Transverse colon (tissue), 4 donors: ENCODE results near the gene ZCCHC13. TPM values are rescaled to one million over a fixed set of nuclear protein-coding genes. Genes with fewer than 3 reads are reported as not detected.

Source experiments
- DNase-seq: peaks from one replicate; pipeline ENCODE4 v3.0.0-alpha.2; 2019
- H3K27ac ChIP-seq, 4 donors: fragments of 200-600 bp; sonication (generic); 2 replicates each; pipeline ENCODE4 v1.5.1; 2016 to 2018; ENCODE audit warnings: inconsistent platforms in 4 of 4
- H3K27me3 ChIP-seq: fragments of 200-600 bp; sonication (generic); 2 replicates; pipeline ENCODE4 v1.5.1; 2017; ENCODE audit warnings: inconsistent platforms
- H3K36me3 ChIP-seq, 4 donors: fragments of 200-600 bp; sonication (generic); 2 replicates each; pipeline ENCODE4 v1.5.1; 2017 to 2019; ENCODE audit warnings: inconsistent platforms in 4 of 4
- H3K4me1 ChIP-seq, 4 donors: fragments of 200-600 bp; sonication (generic); 2 replicates each; pipeline ENCODE4 v1.5.1; 2017 to 2020; ENCODE audit warnings: inconsistent platforms in 4 of 4
- H3K4me3 ChIP-seq, 4 donors: fragments of 200-600 bp; sonication (generic); 1 replicate in 1 of 4; 2 replicates in 3 of 4; pipeline versions ENCODE4 v1.5.1 to v1.6.1; 2017 to 2019; ENCODE audit warnings: inconsistent platforms in 4 of 4
- H3K9me3 ChIP-seq, 2 donors: fragments of 200-600 bp; sonication (generic); 2 replicates each; pipeline ENCODE4 v1.5.1; 2017 to 2019; ENCODE audit warnings: inconsistent platforms in 2 of 2
- CTCF ChIP-seq, 5 experiments: fragments of 200-600 bp in 3 of 5; fragments of 450-650 bp in 2 of 5; sonication (generic) in 3 of 5; IDR thresholded peaks; 1 replicate in 2 of 5; 2 replicates in 3 of 5; pipeline ENCODE4 v1.5.1; 2016 to 2017; ENCODE audit warnings: antibody characterized with exemption in 5 of 5, inconsistent platforms in 3 of 5, mild to moderate bottlenecking in 2 of 5, moderate library complexity in 1 of 5
- EP300 ChIP-seq: sonication (generic); formaldehyde crosslinking; IDR thresholded peaks from one replicate; pipeline ENCODE4 v1.6.1; 2017; ENCODE audit warnings: antibody characterized with exemption, low read depth
- POLR2A ChIP-seq: fragments of 450-650 bp; IDR thresholded peaks from one replicate; pipeline ENCODE4 v1.6.1; 2016; ENCODE audit warnings: antibody characterized with exemption, mild to moderate bottlenecking, moderate library complexity
- POLR2AphosphoS5 ChIP-seq, 3 donors: sonication (generic); formaldehyde crosslinking; IDR thresholded peaks; one replicate each; pipeline ENCODE4 v1.6.1; 2016; ENCODE audit warnings: antibody characterized with exemption in 3 of 3
- WGBS, 2 donors: methylation state at CpG; one replicate each; pipeline ENCODE4 v1.1.5; 2018; ENCODE audit warnings: low coverage in 1 of 2; 5-methylcytosine and 5-hydroxymethylcytosine counted together
- in situ Hi-C, 4 donors: fragments of 200-750 bp; cut with MboI; loops; one replicate each; pipeline versions ENCODE4 v1.15.0 to v1.15.1; 2017; ENCODE audit warnings: low sequenced_read_pairs in 3 of 4, low pct_ligation_motif_present in 1 of 4, low pct_unique_long_range_greater_than_20kb in 1 of 4
- intact Hi-C: fragments of 100-400 bp; cut with DNase I; formaldehyde crosslinking; loops from one replicate; pipeline ENCODE4 v1.15.1; 2023; ENCODE audit warnings: low total_unique reads
- total RNA-seq, 4 donors: library from RNA; depleted of rRNA; stranded (reverse); fragments of >200 nt; gene quantifications; one replicate each; pipeline ENCODE4 v1.1.0, GENCODE V29; 2016

Gene ZCCHC13
- total RNA-seq, 4 donors from 2014 or later: not detected

GRCh38 chrX:74343343-74344279 lies 39.6 kb downstream of the ZCCHC13 start:
- in situ Hi-C loops (loop anchor here (5.0 to 25.0 kb wide), 4 partner anchors 206 to 491 kb away; partner anchors contain the start of gene XIST (in 4 of the 4)), intact Hi-C loops (loop anchor here (10.0 kb wide), 1 partner anchor 489 kb away; the partner anchor contains the start of gene XIST)
- Histone ChIP-seq H3K4me3 (no peak overlapping the region), H3K27ac (peak overlapping the region in 1 of 4 donors; percentile 16), H3K36me3 (no peaks in the 10 kb centered on the region), H3K4me1 (peaks cover 0 to 4% (median 2%) of the 10 kb centered on the region in 4 donors), H3K27me3 (no peaks in the 10 kb centered on the region), H3K9me3 (no peaks in the 10 kb centered on the region)
- 29% methylated on average over 3 of the region's 3 CpGs; no CpG with 5 or more reads in 1 of the 2 donors for WGBS, 2 donors
- TF ChIP-seq POLR2A: no peak
- TF ChIP-seq EP300: no peak
- peak in 2 of 3 donors; percentile 17 to 28 for TF ChIP-seq POLR2AphosphoS5 (IDR thresholded peaks at IDR 0.05)
- peak; percentile 47 to 70 (median 51) for TF ChIP-seq CTCF (IDR thresholded peaks at IDR 0.05)
- DNase-seq: peak; percentile 63

DNA sequence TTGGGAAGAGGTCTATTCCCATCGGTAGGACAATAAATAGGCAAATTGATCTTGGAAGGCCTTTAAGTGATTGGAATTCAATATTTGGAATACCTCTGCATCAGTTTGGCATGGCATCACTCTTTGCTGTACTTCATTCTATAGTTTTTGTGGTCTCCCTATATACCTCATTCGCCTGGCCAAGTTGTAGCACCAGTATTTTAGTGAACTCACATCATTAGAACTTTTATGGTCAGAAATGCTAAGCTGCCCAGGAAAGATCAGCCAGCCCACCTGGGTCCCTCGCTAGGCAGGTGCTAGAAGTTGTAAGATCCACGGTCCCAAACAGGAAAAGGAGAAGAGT lies 40.3 kb downstream of the ZCCHC13 start:
- H3K27ac ChIP-seq: no peak overlapping the region
- WGBS, 2 donors: 72 to 90% methylated on average over 4 of the region's 4 CpGs
- TF ChIP-seq POLR2A (no peak), CTCF (IDR thresholded peaks at IDR 0.05) (no peak)
- no peak overlapping the region for H3K4me3 ChIP-seq
- in situ Hi-C loops (loop anchor here (5.0 to 25.0 kb wide), 4 partner anchors 207 to 492 kb away; partner anchors contain the start of gene XIST (in 4 of the 4)), intact Hi-C loops (loop anchor here (10.0 kb wide), 1 partner anchor 489 kb away; the partner anchor contains the start of gene XIST)
- no peaks in the 10 kb centered on the region for H3K36me3 ChIP-seq
- peaks cover 0 to 4% (median 2%) of the 10 kb centered on the region in 4 donors for H3K4me1 ChIP-seq
- H3K9me3 ChIP-seq: no peaks in the 10 kb centered on the region
- H3K27me3 ChIP-seq: no peaks in the 10 kb centered on the region
- no peak for DNase-seq

GRCh38 chrX:74346088-74346487 lies 42.1 kb downstream of the ZCCHC13 start:
- Histone ChIP-seq H3K4me1 (peaks cover 0 to 4% (median 2%) of the 10 kb centered on the region in 4 donors), H3K9me3 (no peaks in the 10 kb centered on the region), H3K27me3 (no peaks in the 10 kb centered on the region), H3K27ac (no peak overlapping the region), H3K4me3 (no peak overlapping the region), H3K36me3 (no peaks in the 10 kb centered on the region)
- TF ChIP-seq EP300 (no peak), POLR2A (no peak), CTCF (IDR thresholded peaks at IDR 0.05) (no peak), POLR2AphosphoS5 (IDR thresholded peaks at IDR 0.05) (no peak)
- in situ Hi-C loops (loop anchor here (10.0 to 25.0 kb wide), 3 partner anchors 209 to 491 kb away; partner anchors contain the start of gene XIST (in 3 of the 4)), intact Hi-C loops (loop anchor here (10.0 kb wide), 1 partner anchor 491 kb away; the partner anchor contains the start of gene XIST)
- DNase-seq: no peak
- 57% methylated on average over 2 of the region's 2 CpGs; no CpG with 5 or more reads in 1 of the 2 donors for WGBS, 2 donors

DNA sequence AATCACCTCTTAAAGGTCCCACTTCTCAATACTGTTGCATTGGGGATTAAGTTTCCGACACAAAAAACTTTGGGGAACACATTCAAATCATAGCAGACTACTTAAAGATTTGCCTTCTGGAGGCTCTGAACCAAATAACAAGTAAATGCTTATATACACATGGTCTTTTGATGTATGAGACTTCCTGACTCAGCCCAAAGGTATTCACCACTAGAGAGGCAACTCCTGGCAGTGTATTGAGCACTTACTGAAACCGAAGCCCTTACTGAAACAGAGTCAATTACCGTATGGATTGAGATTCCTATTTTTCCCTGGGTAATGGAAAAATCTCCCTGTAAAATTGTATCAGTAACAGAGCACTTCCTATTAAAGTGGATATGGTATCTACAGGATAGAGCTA lies 45.4 kb downstream of the ZCCHC13 start:
- no peak for DNase-seq
- H3K27me3 ChIP-seq: no peaks in the 10 kb centered on the region
- no peak overlapping the region for H3K4me3 ChIP-seq
- in situ Hi-C loops: loop anchor here (10.0 to 25.0 kb wide), 3 partner anchors 212 to 495 kb away; partner anchors contain the start of gene XIST (in 3 of the 4)
- intact Hi-C loops: loop anchor here (10.0 kb wide), 1 partner anchor 495 kb away; the partner anchor contains the start of gene XIST
- no peak overlapping the region for H3K27ac ChIP-seq
- TF ChIP-seq POLR2A (no peak), POLR2AphosphoS5 (IDR thresholded peaks at IDR 0.05) (no peak), EP300 (no peak), CTCF (IDR thresholded peaks at IDR 0.05) (no peak)
- H3K4me1 ChIP-seq: no peaks in the 10 kb centered on the region
- H3K36me3 ChIP-seq: no peaks in the 10 kb centered on the region
- 70% methylated on average over 3 of the region's 3 CpGs; no CpG with 5 or more reads in 1 of the 2 donors for WGBS, 2 donors
- no peaks in the 10 kb centered on the region for H3K9me3 ChIP-seq
